GM12878 (cell line): ENCODE results near the gene TMEM97. TPM values are rescaled to one million over a fixed set of nuclear protein-coding genes. Genes with fewer than 3 reads are reported as not detected.

Source experiments
- ATAC-seq: fragments of 200-7000 bp; cut with Tn5 transposase; 3 replicates; pipeline ENCODE4 v1.9.1; 2020; ENCODE audit warnings: mild to moderate bottlenecking, moderate library complexity
- BruUV-seq: library from RNA; stranded (reverse); fragments of 400-500 nt; replicated peaks from 2 replicates; lab custom pipeline; 2021; lab: Mats Ljungman, UMichigan
- CTCF ChIA-PET: fragments of 300-600 bp; sonication (Branson Sonifier 250); formaldehyde crosslinking; extraction: SDS; loops from one replicate; lab custom pipeline; 2021; ENCODE audit warnings: inconsistent platforms; lab: Yijun Ruan, JAX
- POLR2A ChIA-PET: fragments of 350-600 bp; formaldehyde crosslinking; extraction: SDS; loops from one replicate; lab custom pipeline; 2021; ENCODE audit warnings: inconsistent platforms; lab: Charles Lee
- RAD21 ChIA-PET: fragments of 300-600 bp; sonication (Branson Sonifier 250); formaldehyde crosslinking; loops from one replicate; lab custom pipeline; 2023; ENCODE audit warnings: antibody characterized with exemption; ENCODE audit not compliant: unreplicated experiment; lab: Charles Lee
- SMC1A ChIA-PET: fragments of 300-600 bp; sonication (Branson Sonifier 250); formaldehyde crosslinking; loops from one replicate; lab custom pipeline; 2023; ENCODE audit not compliant: unreplicated experiment, uncharacterized antibody; lab: Charles Lee
- DNase-seq: peaks from one replicate; pipeline ENCODE4 v3.0.0-alpha.2; 2011; ENCODE audit warnings: low read depth, low spot score
- FAIRE-seq: peaks from 3 replicates; lab custom pipeline; 2011; peaks lifted over from hg19 to GRCh38; lab: Jason Lieb, UNC
- H2AFZ ChIP-seq: 2 replicates; pipeline ENCODE4 v1.6.0; 2011; ENCODE audit warnings: low read depth, low read length, control low read depth; ENCODE audit not compliant: control insufficient read depth
- H3K27ac ChIP-seq: 2 replicates; pipeline ENCODE4 v1.5.1; 2011; ENCODE audit warnings: control low read depth; ENCODE audit not compliant: control insufficient read depth, insufficient read depth
- H3K27me3 ChIP-seq, 2 experiments: replicated peaks in 1 of 2; 2 replicates each; pipeline versions ENCODE4 v1.6.0 to v1.6.1; 2011; ENCODE audit warnings: low read length in 1 of 2; ENCODE audit not compliant: control insufficient read depth in 2 of 2, insufficient read depth in 2 of 2
- H3K36me3 ChIP-seq, 2 experiments: 2 replicates each; pipeline ENCODE4 v1.5.1; 2011; ENCODE audit warnings: low read length in 1 of 2; ENCODE audit not compliant: control insufficient read depth in 2 of 2, insufficient read depth in 2 of 2
- H3K4me1 ChIP-seq: 2 replicates; pipeline ENCODE4 v1.6.1; 2011; ENCODE audit warnings: mild to moderate bottlenecking, low read length, moderate library complexity, mixed read lengths; ENCODE audit not compliant: control insufficient read depth, insufficient read depth
- H3K4me2 ChIP-seq: 2 replicates; pipeline ENCODE4 v1.6.0; 2011; ENCODE audit warnings: control low read depth; ENCODE audit not compliant: control insufficient read depth, insufficient read depth
- H3K4me3 ChIP-seq: fragments of 200-600 bp; sonication (generic); 2 replicates; pipeline ENCODE4 v1.5.1; 2016
- H3K79me2 ChIP-seq: 2 replicates; pipeline ENCODE4 v1.6.0; 2011; ENCODE audit warnings: low read length; ENCODE audit not compliant: control insufficient read depth, insufficient read depth
- H3K9ac ChIP-seq: 2 replicates; pipeline ENCODE4 v1.8.0; 2011; ENCODE audit warnings: low read length, control low read depth, mixed read lengths; ENCODE audit not compliant: control insufficient read depth, insufficient read depth
- H3K9me3 ChIP-seq: replicated peaks from 3 replicates; pipeline ENCODE4 v1.5.1; 2011; ENCODE audit warnings: mild to moderate bottlenecking, low read length; ENCODE audit not compliant: control insufficient read depth, insufficient read depth
- H4K20me1 ChIP-seq: 2 replicates; pipeline ENCODE4 v1.6.0; 2011; ENCODE audit not compliant: control insufficient read depth, insufficient read depth
- CBX3 ChIP-seq: fragments of 200-600 bp; sonication (generic); IDR thresholded peaks from 2 replicates; pipeline ENCODE4 v1.6.1; 2016; ENCODE audit warnings: low read depth, borderline replicate concordance
- HDAC2 ChIP-seq: fragments of 200-600 bp; sonication (generic); IDR thresholded peaks from 2 replicates; pipeline ENCODE4 v1.6.1; 2017
- MEF2B ChIP-seq: fragments of 450-650 bp; IDR thresholded peaks from 2 replicates; pipeline ENCODE4 v1.6.1; 2018; ENCODE audit warnings: mild to moderate bottlenecking, moderate library complexity; ENCODE audit not compliant: partially characterized antibody, poor library complexity, severe bottlenecking
- RCOR1 ChIP-seq: conservative IDR thresholded peaks from 2 replicates; pipeline ENCODE4 v1.6.1; 2012; ENCODE audit warnings: low read depth, low read length, improper control_type of control experiment
- YY1 ChIP-seq: IDR thresholded peaks from 2 replicates; pipeline ENCODE4 v1.6.1; 2011; ENCODE audit warnings: low read depth, mild to moderate bottlenecking, low read length
- WGBS: methylation state at CpG from one replicate; pipeline ENCODE4 v1.1.6; 2016; ENCODE audit warnings: low lambda C conversion rate; ENCODE audit not compliant: insufficient replicate concordance, insufficient coverage; ENCODE audit errors: missing lambda C conversion rate; 5-methylcytosine and 5-hydroxymethylcytosine counted together
- in situ Hi-C: fragments of 300-500 bp; cut with MboI; formaldehyde crosslinking; loops from 9 replicates; pipeline ENCODE4 v1.14.3; 2018; ENCODE audit warnings: mixed read lengths
- intact Hi-C: fragments of 100-400 bp; cut with micrococcal nuclease; formaldehyde crosslinking; loops from one replicate; pipeline ENCODE4 v1.14.2; 2022; ENCODE audit not compliant: unreplicated experiment
- polyA plus RNA-seq, 11 experiments: library from polyadenylated mRNA; depleted of rRNA in 4 of 11; unstranded in 6 of 11; stranded (reverse) in 5 of 11; fragments of >200 nt; fragmentation: Nextera tagmentation in 4 of 11; fragmentation: Illumina TruSeq in 1 of 11; extraction: Ambion mirVana in 4 of 11; extraction: Trizol in 1 of 11; gene quantifications; 1 replicate in 1 of 11; 2 replicates in 10 of 11; pipeline versions ENCODE4 v1.2.1 to v1.2.3, GENCODE V29; 2011 to 2016; ENCODE audit warnings: inconsistent platforms in 2 of 11, missing spikeins in 2 of 11, low read depth in 1 of 11
- total RNA-seq, 4 experiments: library from RNA; depleted of rRNA in 3 of 4; stranded (reverse); fragments of >200 nt in 3 of 4; fragmentation: Illumina TruSeq in 1 of 4; extraction: Trizol in 1 of 4; gene quantifications; 2 replicates each; pipeline versions ENCODE4 v1.2.1 to v1.2.3, GENCODE V29; 2013 to 2021
- TF ChIP-seq, protein P1 (sequence below): fragments of 450-650 bp; formaldehyde crosslinking; IDR thresholded peaks from 2 replicates; pipeline ENCODE4 v1.4.0; 2020; ENCODE audit warnings: mild to moderate bottlenecking, moderate library complexity
- TF ChIP-seq, protein P2 (sequence below), 3 experiments: IDR thresholded peaks in 2 of 3; conservative IDR thresholded peaks in 1 of 3; 2 replicates each; pipeline ENCODE4 v1.5.1; 2011; ENCODE audit warnings: low read depth in 3 of 3, low read length in 3 of 3, mild to moderate bottlenecking in 3 of 3, control low read depth in 2 of 3, moderate library complexity in 2 of 3, inconsistent platforms in 1 of 3, mixed read lengths in 1 of 3; ENCODE audit not compliant: control insufficient read depth in 2 of 3, insufficient read depth in 1 of 3; ENCODE audit errors: extremely low read depth in 1 of 3
- TF ChIP-seq, protein P3 (sequence below): IDR thresholded peaks from 2 replicates; pipeline ENCODE4 v1.6.1; 2011; ENCODE audit warnings: low read depth, low read length, improper control_type of control experiment, borderline replicate concordance
- TF ChIP-seq, protein P4 (sequence below): fragments of 450-650 bp; IDR thresholded peaks from 2 replicates; pipeline ENCODE4 v1.6.1; 2014; ENCODE audit warnings: mild to moderate bottlenecking

The TMEM97 gene
- total and polyA plus RNA-seq, 10 of the 15 experiments (the other 5 are each of a cell fraction or from before 2014, with no cell fraction given) = 58.0 to 134 (median 86.0) TPM

- ChIA-PET SMC1A (interaction anchor here (0.6 to 1.1 kb wide), 3 partner anchors 10 to 276 kb away, joined by 3 read pairs; no protein-coding TSS in a partner anchor), CTCF (interaction anchor here (0.6 to 0.7 kb wide), 2 partner anchors 187 to 450 kb away, joined by 3 to 4 read pairs; no protein-coding TSS in a partner anchor), RAD21 (interaction anchor here (0.6 kb wide), 1 partner anchor 46 kb away, joined by 3 read pairs; no protein-coding TSS in a partner anchor), POLR2A (interaction anchor here (1.0 kb wide), 1 partner anchor 44 kb away, joined by 3 read pairs; no protein-coding TSS in a partner anchor)
- FAIRE-seq = no peak
- Histone ChIP-seq H3K36me3 (no peaks in the 10 kb centered on the region), H3K9me3 (no peaks in the 10 kb centered on the region), H3K9ac (no peak overlapping the region), H3K79me2 (no peaks in the 10 kb centered on the region), H3K4me1 (peaks cover 6% of the 10 kb centered on the region; the same call in 1 of the 2 replicates), H4K20me1 (no peaks in the 10 kb centered on the region; the same call in 1 of the 2 replicates), H3K4me3 (no peak overlapping the region), H3K4me2 (no peak overlapping the region), H2AFZ (no peak overlapping the region), H3K27me3 (no peaks in the 10 kb centered on the region; a peak in 1 of 4 replicates), H3K27ac (no peak overlapping the region)
- no peak for DNase-seq
- WGBS = 80% methylated on average over 6 of the region's 6 CpGs
- BruUV-seq = no TSS peak
- in situ Hi-C loops (no loop called here), intact Hi-C loops (no loop called here)
- TF ChIP-seq YY1 = no peak
- no peak for TF ChIP-seq CBX3
- TF ChIP-seq, protein P1, sequence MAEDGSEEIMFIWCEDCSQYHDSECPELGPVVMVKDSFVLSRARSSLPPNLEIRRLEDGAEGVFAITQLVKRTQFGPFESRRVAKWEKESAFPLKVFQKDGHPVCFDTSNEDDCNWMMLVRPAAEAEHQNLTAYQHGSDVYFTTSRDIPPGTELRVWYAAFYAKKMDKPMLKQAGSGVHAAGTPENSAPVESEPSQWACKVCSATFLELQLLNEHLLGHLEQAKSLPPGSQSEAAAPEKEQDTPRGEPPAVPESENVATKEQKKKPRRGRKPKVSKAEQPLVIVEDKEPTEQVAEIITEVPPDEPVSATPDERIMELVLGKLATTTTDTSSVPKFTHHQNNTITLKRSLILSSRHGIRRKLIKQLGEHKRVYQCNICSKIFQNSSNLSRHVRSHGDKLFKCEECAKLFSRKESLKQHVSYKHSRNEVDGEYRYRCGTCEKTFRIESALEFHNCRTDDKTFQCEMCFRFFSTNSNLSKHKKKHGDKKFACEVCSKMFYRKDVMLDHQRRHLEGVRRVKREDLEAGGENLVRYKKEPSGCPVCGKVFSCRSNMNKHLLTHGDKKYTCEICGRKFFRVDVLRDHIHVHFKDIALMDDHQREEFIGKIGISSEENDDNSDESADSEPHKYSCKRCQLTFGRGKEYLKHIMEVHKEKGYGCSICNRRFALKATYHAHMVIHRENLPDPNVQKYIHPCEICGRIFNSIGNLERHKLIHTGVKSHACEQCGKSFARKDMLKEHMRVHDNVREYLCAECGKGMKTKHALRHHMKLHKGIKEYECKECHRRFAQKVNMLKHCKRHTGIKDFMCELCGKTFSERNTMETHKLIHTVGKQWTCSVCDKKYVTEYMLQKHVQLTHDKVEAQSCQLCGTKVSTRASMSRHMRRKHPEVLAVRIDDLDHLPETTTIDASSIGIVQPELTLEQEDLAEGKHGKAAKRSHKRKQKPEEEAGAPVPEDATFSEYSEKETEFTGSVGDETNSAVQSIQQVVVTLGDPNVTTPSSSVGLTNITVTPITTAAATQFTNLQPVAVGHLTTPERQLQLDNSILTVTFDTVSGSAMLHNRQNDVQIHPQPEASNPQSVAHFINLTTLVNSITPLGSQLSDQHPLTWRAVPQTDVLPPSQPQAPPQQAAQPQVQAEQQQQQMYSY (CRISPR knock-in tag) = no peak
- TF ChIP-seq, protein P2, sequence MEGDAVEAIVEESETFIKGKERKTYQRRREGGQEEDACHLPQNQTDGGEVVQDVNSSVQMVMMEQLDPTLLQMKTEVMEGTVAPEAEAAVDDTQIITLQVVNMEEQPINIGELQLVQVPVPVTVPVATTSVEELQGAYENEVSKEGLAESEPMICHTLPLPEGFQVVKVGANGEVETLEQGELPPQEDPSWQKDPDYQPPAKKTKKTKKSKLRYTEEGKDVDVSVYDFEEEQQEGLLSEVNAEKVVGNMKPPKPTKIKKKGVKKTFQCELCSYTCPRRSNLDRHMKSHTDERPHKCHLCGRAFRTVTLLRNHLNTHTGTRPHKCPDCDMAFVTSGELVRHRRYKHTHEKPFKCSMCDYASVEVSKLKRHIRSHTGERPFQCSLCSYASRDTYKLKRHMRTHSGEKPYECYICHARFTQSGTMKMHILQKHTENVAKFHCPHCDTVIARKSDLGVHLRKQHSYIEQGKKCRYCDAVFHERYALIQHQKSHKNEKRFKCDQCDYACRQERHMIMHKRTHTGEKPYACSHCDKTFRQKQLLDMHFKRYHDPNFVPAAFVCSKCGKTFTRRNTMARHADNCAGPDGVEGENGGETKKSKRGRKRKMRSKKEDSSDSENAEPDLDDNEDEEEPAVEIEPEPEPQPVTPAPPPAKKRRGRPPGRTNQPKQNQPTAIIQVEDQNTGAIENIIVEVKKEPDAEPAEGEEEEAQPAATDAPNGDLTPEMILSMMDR (IDR thresholded peaks at IDR 0.05 in 2 of 3, conservative IDR thresholded peaks at IDR 0.05 in 1 of 3; ENCODE audit: control insufficient read depth in 2 of 3, extremely low read depth in 1 of 3, insufficient read depth in 1 of 3, low read depth in 3 of 3, low read length in 3 of 3) = no peak
- TF ChIP-seq HDAC2 = no peak
- TF ChIP-seq, protein P3, sequence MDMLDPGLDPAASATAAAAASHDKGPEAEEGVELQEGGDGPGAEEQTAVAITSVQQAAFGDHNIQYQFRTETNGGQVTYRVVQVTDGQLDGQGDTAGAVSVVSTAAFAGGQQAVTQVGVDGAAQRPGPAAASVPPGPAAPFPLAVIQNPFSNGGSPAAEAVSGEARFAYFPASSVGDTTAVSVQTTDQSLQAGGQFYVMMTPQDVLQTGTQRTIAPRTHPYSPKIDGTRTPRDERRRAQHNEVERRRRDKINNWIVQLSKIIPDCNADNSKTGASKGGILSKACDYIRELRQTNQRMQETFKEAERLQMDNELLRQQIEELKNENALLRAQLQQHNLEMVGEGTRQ = no peak
- TF ChIP-seq MEF2B = no peak
- TF ChIP-seq, protein P4, sequence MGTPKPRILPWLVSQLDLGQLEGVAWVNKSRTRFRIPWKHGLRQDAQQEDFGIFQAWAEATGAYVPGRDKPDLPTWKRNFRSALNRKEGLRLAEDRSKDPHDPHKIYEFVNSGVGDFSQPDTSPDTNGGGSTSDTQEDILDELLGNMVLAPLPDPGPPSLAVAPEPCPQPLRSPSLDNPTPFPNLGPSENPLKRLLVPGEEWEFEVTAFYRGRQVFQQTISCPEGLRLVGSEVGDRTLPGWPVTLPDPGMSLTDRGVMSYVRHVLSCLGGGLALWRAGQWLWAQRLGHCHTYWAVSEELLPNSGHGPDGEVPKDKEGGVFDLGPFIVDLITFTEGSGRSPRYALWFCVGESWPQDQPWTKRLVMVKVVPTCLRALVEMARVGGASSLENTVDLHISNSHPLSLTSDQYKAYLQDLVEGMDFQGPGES = no peak
- TF ChIP-seq RCOR1 = no peak
- no peak for ATAC-seq
Measured at GRCh38 chr17:28276011-28276410, 43.0 kb upstream of the TMEM97 start.
